ENCODE measurements around the gene ALDOC. TPM values are rescaled to one million over a fixed set of nuclear protein-coding genes. Genes with fewer than 3 reads are reported as not detected.

Gene ALDOC
- total and polyA plus RNA-seq, 2 donors (not counting 1 experiment from before 2014, with no cell fraction given), result 16.7 to 26.6 TPM

DNA sequence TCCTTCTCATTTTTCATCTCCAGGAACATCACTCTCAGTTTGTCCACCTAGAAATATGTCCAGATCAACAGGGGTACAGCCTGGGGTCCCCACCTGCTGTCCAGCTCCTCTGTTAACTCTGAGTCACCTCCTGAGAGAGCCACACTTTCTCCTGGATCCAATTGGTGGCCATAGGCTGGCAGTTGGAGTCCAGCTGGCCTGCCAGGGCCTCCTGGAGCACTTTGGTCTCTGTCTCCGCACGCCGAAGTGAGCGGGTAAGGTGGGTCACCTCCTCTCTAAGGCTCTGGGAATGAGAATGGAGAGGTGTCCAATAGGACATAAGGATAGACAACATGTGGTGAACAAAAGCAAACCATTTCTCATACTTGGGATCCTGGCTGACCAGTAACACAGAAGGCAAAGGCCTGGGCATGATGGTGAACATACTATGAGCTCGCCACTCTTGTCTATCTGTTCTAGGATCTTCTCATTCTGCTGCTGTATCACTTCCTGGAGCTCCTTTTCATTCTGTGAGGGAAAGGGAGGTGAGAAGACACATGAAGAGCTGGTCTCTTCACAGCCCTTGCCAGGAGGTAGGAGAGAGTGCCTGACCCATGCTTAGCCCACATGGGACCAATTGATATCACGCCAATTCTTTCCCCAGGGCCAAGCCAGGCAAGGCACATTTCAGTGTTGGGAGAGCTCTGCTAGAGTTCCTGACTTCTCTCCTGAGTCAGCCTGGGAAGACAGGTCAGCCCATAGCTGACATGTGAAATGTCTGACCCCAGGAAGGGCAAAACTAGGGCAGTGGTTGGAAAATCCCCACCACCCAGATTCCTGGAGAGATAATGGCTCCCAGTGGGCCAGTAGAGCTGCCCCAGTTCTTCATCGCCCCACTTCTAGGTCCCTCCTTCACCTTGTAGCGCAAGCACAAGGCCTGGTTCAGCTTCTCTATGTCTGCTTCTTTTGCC lies 1.8 kb upstream of the ALDOC start:
- Mint-ChIP-seq H3K9me3 (ENCODE audit: insufficient read depth) (no peaks in the 10 kb centered on the region), H3K27ac (no peak overlapping the region), H3K4me1 (peaks cover 14% of the 10 kb centered on the region), H3K27me3 (no peaks in the 10 kb centered on the region), H3K4me3 (no peak overlapping the region)
- H3K27ac ChIP-seq (ENCODE audit: low read length in 2 of 2), result no peak overlapping the region
- no peak overlapping the region for H3K4me2 ChIP-seq (replicated peaks; ENCODE audit: low read depth, low read length, poor library complexity, severe bottlenecking)
- POLR2A ChIA-PET, result interaction anchor here (1.3 kb wide), 1 partner anchor 19 kb away, joined by 3 read pairs; no protein-coding TSS in a partner anchor
- intact Hi-C loops (cut with micrococcal nuclease), result loop anchor here (10.0 kb wide), 1 partner anchor 136 kb away; the partner anchor contains the start of genes PROCA1, RAB34 and RPL23A
- peaks cover 0 to 3% of the 10 kb centered on the region in 2 experiments for H3K36me3 ChIP-seq (replicated peaks in 1 of 2; ENCODE audit: control extremely low read depth in 1 of 2, control insufficient read depth in 1 of 2, extremely low read depth in 1 of 2, insufficient read depth in 2 of 2, low read length in 1 of 2)
- TF ChIP-seq, protein P1, sequence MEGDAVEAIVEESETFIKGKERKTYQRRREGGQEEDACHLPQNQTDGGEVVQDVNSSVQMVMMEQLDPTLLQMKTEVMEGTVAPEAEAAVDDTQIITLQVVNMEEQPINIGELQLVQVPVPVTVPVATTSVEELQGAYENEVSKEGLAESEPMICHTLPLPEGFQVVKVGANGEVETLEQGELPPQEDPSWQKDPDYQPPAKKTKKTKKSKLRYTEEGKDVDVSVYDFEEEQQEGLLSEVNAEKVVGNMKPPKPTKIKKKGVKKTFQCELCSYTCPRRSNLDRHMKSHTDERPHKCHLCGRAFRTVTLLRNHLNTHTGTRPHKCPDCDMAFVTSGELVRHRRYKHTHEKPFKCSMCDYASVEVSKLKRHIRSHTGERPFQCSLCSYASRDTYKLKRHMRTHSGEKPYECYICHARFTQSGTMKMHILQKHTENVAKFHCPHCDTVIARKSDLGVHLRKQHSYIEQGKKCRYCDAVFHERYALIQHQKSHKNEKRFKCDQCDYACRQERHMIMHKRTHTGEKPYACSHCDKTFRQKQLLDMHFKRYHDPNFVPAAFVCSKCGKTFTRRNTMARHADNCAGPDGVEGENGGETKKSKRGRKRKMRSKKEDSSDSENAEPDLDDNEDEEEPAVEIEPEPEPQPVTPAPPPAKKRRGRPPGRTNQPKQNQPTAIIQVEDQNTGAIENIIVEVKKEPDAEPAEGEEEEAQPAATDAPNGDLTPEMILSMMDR (IDR thresholded peaks at IDR 0.05), result no peak
- TF ChIP-seq EZH2 (IDR thresholded peaks at IDR 0.05; ENCODE audit: borderline replicate concordance, insufficient read depth, low read depth, low read length, poor library complexity, severe bottlenecking), result no peak
- H3K4me1 ChIP-seq (ENCODE audit: control insufficient read depth in 2 of 2, insufficient read depth in 2 of 2, low read length in 2 of 2), result peaks cover 10 to 17% of the 10 kb centered on the region in 2 donors
- DNase-seq (no peak), ATAC-seq (ENCODE audit: low read depth) (no peak)
- H3K9ac ChIP-seq (ENCODE audit: low read length), result no peak overlapping the region
- CTCF ChIA-PET, result interaction anchor here (0.7 to 2.5 kb wide), 5 partner anchors 8 to 220 kb away, joined by 3 to 6 read pairs (median 3); no protein-coding TSS in a partner anchor
- H4K20me1 ChIP-seq (ENCODE audit: control insufficient read depth, insufficient read depth, low read length, poor library complexity, severe bottlenecking), result no peaks in the 10 kb centered on the region
- H3K27me3 ChIP-seq (replicated peaks in 1 of 4; ENCODE audit: control extremely low read depth in 1 of 4, control insufficient read depth in 3 of 4, insufficient read depth in 4 of 4, low read length in 3 of 4), result no peaks in the 10 kb centered on the region
- H3K4me3 ChIP-seq (ENCODE audit: control extremely low read depth in 1 of 5, extremely low read depth in 1 of 5, insufficient read depth in 1 of 5, low read depth in 2 of 5, low read length in 4 of 5), result no peak overlapping the region
- WGBS (ENCODE audit: insufficient coverage), result 100% methylated on average over 6 of the region's 8 CpGs
- H3K9me3 ChIP-seq (ENCODE audit: control extremely low read depth in 1 of 3, control insufficient read depth in 2 of 3, insufficient read depth in 1 of 3, low read length in 2 of 3), result no peaks in the 10 kb centered on the region
- H3K79me2 ChIP-seq (ENCODE audit: control insufficient read depth, insufficient read depth, low read length), result peaks cover 30% of the 10 kb centered on the region
- H2AFZ ChIP-seq (ENCODE audit: insufficient read depth, low read depth, low read length, poor library complexity, severe bottlenecking), result no peak overlapping the region

Data from B cell (primary cell).